A172 (cell line): ENCODE data around the gene ZNF444. TPM values are rescaled to one million over a fixed set of nuclear protein-coding genes. Genes with fewer than 3 reads are reported as not detected.
A peak's percentile ranks its signal among the peaks of the same experiment; 100 is the strongest.

Experiments
- DNase-seq: peaks from one replicate; pipeline ENCODE4 v3.0.0-alpha.2; 2015; ENCODE audit warnings: low spot score
- total RNA-seq: library from RNA; depleted of rRNA; stranded (reverse); fragments of >200 nt; shearing (Covaris generic); gene quantifications from 2 replicates; pipeline ENCODE4 v1.2.3, GENCODE V29; 2014

ZNF444 gene
- total RNA-seq, 1 experiment from 2014 or later: 27.5 TPM

GRCh38 chr19:56121180-56122167, 19.6 kb upstream of the ZNF444 start, which contains the start of gene ZNF787:
ZNF787 (minus strand) TSS chr19:56121295; CDS start chr19:56103217, 18,078 bp downstream.
- peak; percentile 97 for DNase-seq

GRCh38 chr19:56123266-56123891, 17.7 kb upstream of the ZNF444 start:
- DNase-seq: no peak

- no peak for DNase-seq
Observed at GRCh38 chr19:56124578-56124977, 16.5 kb upstream of the ZNF444 start.

GRCh38 chr19:56125806-56126590, 15.1 kb upstream of the ZNF444 start:
- no peak for DNase-seq

GRCh38 chr19:56126983-56127780, 13.9 kb upstream of the ZNF444 start:
- no peak for DNase-seq

- DNase-seq: no peak
Observed at GRCh38 chr19:56130006-56130405, 11.1 kb upstream of the ZNF444 start.

GRCh38 chr19:56131651-56132050, 9.4 kb upstream of the ZNF444 start:
- DNase-seq: no peak

GRCh38 chr19:56132316-56132822, 8.7 kb upstream of the ZNF444 start:
- no peak for DNase-seq

GRCh38 chr19:56133858-56134653, 7.0 kb upstream of the ZNF444 start:
- peak; percentile 34 for DNase-seq

GRCh38 chr19:56134654-56134921, 6.5 kb upstream of the ZNF444 start:
- no peak for DNase-seq

- no peak for DNase-seq
Observed at GRCh38 chr19:56136362-56136761, 4.7 kb upstream of the ZNF444 start.

- no peak for DNase-seq
Observed at GRCh38 chr19:56137405-56137804, 3.7 kb upstream of the ZNF444 start.

GRCh38 chr19:56138069-56138468, 3.0 kb upstream of the ZNF444 start:
- no peak for DNase-seq

- no peak for DNase-seq
Observed at GRCh38 chr19:56139847-56140582, 1.1 kb upstream of the ZNF444 start.

GRCh38 chr19:56141417-56141993, 418 bp downstream of the ZNF444 start:
- no peak for DNase-seq

GRCh38 chr19:56142087-56142787, 1.1 kb downstream of the ZNF444 start:
- no peak for DNase-seq

GRCh38 chr19:56142897-56143434, 1.9 kb downstream of the ZNF444 start:
- no peak for DNase-seq

GRCh38 chr19:56144376-56144775, 3.3 kb downstream of the ZNF444 start:
- no peak for DNase-seq
